ENCODE results near the gene CUBN. TPM values are rescaled to one million over a fixed set of nuclear protein-coding genes. Genes with fewer than 3 reads are reported as not detected.

Gene CUBN
- total RNA-seq, 1 experiment from 2014 or later, result 1.7 TPM

GRCh38 chr10:17041626-17042520 is 87.7 kb downstream of the CUBN start:
- no peak for DNase-seq (ENCODE audit: low read depth)

- DNase-seq (ENCODE audit: low read depth), result no peak
Observed at GRCh38 chr10:17038627-17039026, 91.0 kb downstream of the CUBN start.

- no peak for DNase-seq (ENCODE audit: low read depth)
Observed at GRCh38 chr10:17037910-17038309, 91.7 kb downstream of the CUBN start.

- DNase-seq (ENCODE audit: low read depth), result no peak
Observed at GRCh38 chr10:17035446-17035845, 94.2 kb downstream of the CUBN start.

GRCh38 chr10:17033529-17034260 is 95.9 kb downstream of the CUBN start:
- no peak for DNase-seq (ENCODE audit: low read depth)

- DNase-seq (ENCODE audit: low read depth), result no peak
Observed at GRCh38 chr10:17031637-17032635, 97.7 kb downstream of the CUBN start.

- DNase-seq (ENCODE audit: low read depth), result peak; percentile 88
Observed at GRCh38 chr10:17029581-17030271, 99.9 kb downstream of the CUBN start.

GRCh38 chr10:17029239-17029580 is 100.4 kb downstream of the CUBN start:
- no peak for DNase-seq (ENCODE audit: low read depth)

- no peak for DNase-seq (ENCODE audit: low read depth)
Observed at GRCh38 chr10:17028798-17029197, 100.8 kb downstream of the CUBN start.

- peak; percentile 72 for DNase-seq (ENCODE audit: low read depth)
Observed at GRCh38 chr10:17026686-17027485, 102.7 kb downstream of the CUBN start.

GRCh38 chr10:17025444-17026295 is 103.9 kb downstream of the CUBN start:
- peak; percentile 87 for DNase-seq (ENCODE audit: low read depth)

- no peak for DNase-seq (ENCODE audit: low read depth)
Observed at GRCh38 chr10:17024461-17024860, 105.2 kb downstream of the CUBN start.

GRCh38 chr10:17023386-17024298 is 106.0 kb downstream of the CUBN start:
- peak; percentile 94 for DNase-seq (ENCODE audit: low read depth)

GRCh38 chr10:17022896-17023295 is 106.7 kb downstream of the CUBN start:
- no peak for DNase-seq (ENCODE audit: low read depth)

GRCh38 chr10:17022466-17022825 is 107.2 kb downstream of the CUBN start:
- DNase-seq (ENCODE audit: low read depth), result no peak

GRCh38 chr10:17021656-17022465 is 107.8 kb downstream of the CUBN start:
- DNase-seq (ENCODE audit: low read depth), result no peak

GRCh38 chr10:17019696-17020095 is 109.9 kb downstream of the CUBN start:
- no peak for DNase-seq (ENCODE audit: low read depth)

Measured in Daoy (cell line).